HCT116 (cell line): Measurements from ENCODE around the gene IL10. TPM values are rescaled to one million over a fixed set of nuclear protein-coding genes. Genes with fewer than 3 reads are reported as not detected.

Experiments used
- ATAC-seq: fragments of 200-7000 bp; cut with Tn5 transposase; 2 replicates; pipeline ENCODE4 v1.9.1; 2020; ENCODE audit warnings: mild to moderate bottlenecking, moderate library complexity
- BruUV-seq: library from RNA; stranded (reverse); fragments of 400-500 nt; replicated peaks from 2 replicates; lab custom pipeline; 2021; lab: Mats Ljungman, UMichigan
- CTCF ChIA-PET: fragments of 300-600 bp; sonication (Branson Sonifier 250); formaldehyde crosslinking; loops from one replicate; lab custom pipeline; 2021; ENCODE audit warnings: antibody characterized with exemption; lab: Charles Lee
- POLR2A ChIA-PET: fragments of 300-600, 350-600 bp; sonication (Branson Sonifier 250); formaldehyde crosslinking; loops from one replicate; lab custom pipeline; 2021; ENCODE audit warnings: antibody characterized with exemption; lab: Charles Lee
- RAD21 ChIA-PET, 2 experiments: fragments of 300-600 bp; sonication (Branson Sonifier 250); formaldehyde crosslinking; loops; one replicate each; lab custom pipeline; 2023; ENCODE audit warnings: low total read pairs in 2 of 2; ENCODE audit not compliant: uncharacterized antibody in 2 of 2, unreplicated experiment in 2 of 2, low non-redundant PET in 1 of 2; lab: Charles Lee
- DNase-seq: peaks from one replicate; pipeline ENCODE4 v3.0.0-alpha.2; 2010; ENCODE audit warnings: low read depth, low spot score
- H2AFZ ChIP-seq: fragments of 200-600 bp; shearing (Covaris generic), sonication (generic); 2 replicates; pipeline ENCODE4 v1.6.1; 2017; ENCODE audit warnings: low read depth, mixed run types, mixed read lengths, antibody characterized with exemption, low read length; ENCODE audit not compliant: poor library complexity, severe bottlenecking
- H3K27ac ChIP-seq: 2 replicates; pipeline ENCODE4 v1.5.1; 2012; ENCODE audit warnings: low read depth, low read length
- H3K27me3 ChIP-seq: fragments of 200-600 bp; sonication (generic); 2 replicates; pipeline ENCODE4 v1.6.1; 2016; ENCODE audit warnings: mixed run types, low read length, mixed read lengths; ENCODE audit not compliant: insufficient read depth
- H3K36me3 ChIP-seq, 2 experiments: fragments of 200-500 bp in 1 of 2; fragments of 200-600 bp in 1 of 2; sonication (Bioruptor generic) in 1 of 2; sonication (generic) in 1 of 2; 2 replicates each; pipeline versions ENCODE4 v1.5.1 to v1.6.1; 2014 to 2016; ENCODE audit warnings: low read length in 2 of 2, inconsistent platforms in 1 of 2, mixed read lengths in 1 of 2, mixed run types in 1 of 2; ENCODE audit not compliant: insufficient read depth in 2 of 2, control insufficient read depth in 1 of 2
- H3K4me1 ChIP-seq, 2 experiments: fragments of 200-600 bp in 1 of 2; sonication (generic) in 1 of 2; 2 replicates each; pipeline versions ENCODE4 v1.5.1 to v1.6.1; 2012 to 2017; ENCODE audit warnings: low read length in 2 of 2, inconsistent platforms in 1 of 2, mild to moderate bottlenecking in 1 of 2, mixed read lengths in 1 of 2, mixed run types in 1 of 2, moderate library complexity in 1 of 2; ENCODE audit not compliant: insufficient read depth in 2 of 2, control insufficient read depth in 1 of 2
- H3K4me2 ChIP-seq: fragments of 200-600 bp; sonication (generic); 2 replicates; pipeline ENCODE4 v1.6.1; 2017; ENCODE audit warnings: mixed run types, low read length, mixed read lengths
- H3K4me3 ChIP-seq, 2 experiments: fragments of 200-600 bp in 1 of 2; sonication (generic) in 1 of 2; replicated peaks in 1 of 2; 2 replicates each; pipeline ENCODE4 v1.5.1; 2011 to 2016; ENCODE audit warnings: low read length in 2 of 2, control low read depth in 1 of 2, low read depth in 1 of 2, mild to moderate bottlenecking in 1 of 2, mixed read lengths in 1 of 2, mixed run types in 1 of 2
- H3K79me2 ChIP-seq: fragments of 200-600 bp; sonication (generic); 2 replicates; pipeline ENCODE4 v1.6.1; 2017; ENCODE audit warnings: mild to moderate bottlenecking, mixed run types, low read length, moderate library complexity, mixed read lengths; ENCODE audit not compliant: insufficient read depth
- H3K9ac ChIP-seq: fragments of 200-600 bp; sonication (generic); 2 replicates; pipeline ENCODE4 v1.6.1; 2016; ENCODE audit warnings: low read length, mixed read lengths
- H3K9me2 ChIP-seq: fragments of 200-600 bp; sonication (generic), shearing (Covaris generic); 2 replicates; pipeline ENCODE4 v1.6.1; 2017; ENCODE audit warnings: mixed run types, mild to moderate bottlenecking, moderate library complexity; ENCODE audit not compliant: insufficient read depth
- H3K9me3 ChIP-seq, 2 experiments: fragments of 200-500 bp in 1 of 2; fragments of 200-600 bp in 1 of 2; sonication (Bioruptor generic) in 1 of 2; sonication (generic) in 1 of 2; 2 replicates each; pipeline ENCODE4 v1.6.1; 2014 to 2017; ENCODE audit warnings: low read length in 2 of 2, mixed read lengths in 2 of 2, inconsistent platforms in 1 of 2, low read depth in 1 of 2, mild to moderate bottlenecking in 1 of 2, mixed run types in 1 of 2, moderate library complexity in 1 of 2; ENCODE audit not compliant: control insufficient read depth in 1 of 2, insufficient read depth in 1 of 2
- H4K20me1 ChIP-seq: fragments of 200-600 bp; sonication (generic), shearing (Covaris generic); 2 replicates; pipeline ENCODE4 v1.6.1; 2017; ENCODE audit warnings: mixed run types, mild to moderate bottlenecking, moderate library complexity; ENCODE audit not compliant: insufficient read depth
- CBX3 ChIP-seq: IDR thresholded peaks from 2 replicates; pipeline ENCODE4 v1.6.1; 2012; ENCODE audit warnings: low read depth
- CEBPB ChIP-seq: IDR thresholded peaks from 2 replicates; pipeline ENCODE4 v1.6.1; 2012; ENCODE audit warnings: low read depth
- ELF1 ChIP-seq: IDR thresholded peaks from 2 replicates; pipeline ENCODE4 v1.6.1; 2012; ENCODE audit warnings: low read depth, borderline replicate concordance
- EZH2 ChIP-seq: fragments of 200-600 bp; sonication (generic); IDR thresholded peaks from 2 replicates; pipeline ENCODE4 v1.6.1; 2017; ENCODE audit warnings: antibody characterized with exemption, mixed run types
- RAD21 ChIP-seq: IDR thresholded peaks from 2 replicates; pipeline ENCODE4 v1.6.1; 2012; ENCODE audit warnings: low read depth, mild to moderate bottlenecking
- ZNF274 ChIP-seq: fragments of 200-500 bp; sonication (Bioruptor generic); IDR thresholded peaks from 2 replicates; pipeline ENCODE4 v1.6.1; 2014; ENCODE audit warnings: mild to moderate bottlenecking, low read depth, low read length, inconsistent platforms
- intact Hi-C: fragments of 100-400 bp; cut with micrococcal nuclease; formaldehyde crosslinking; loops from 2 replicates; pipeline ENCODE4 v1.10.0; 2022
- total RNA-seq: library from RNA; stranded (reverse); gene quantifications from one replicate; pipeline ENCODE4 v1.2.1, GENCODE V29; 2021; ENCODE audit not compliant: unreplicated experiment
- TF ChIP-seq, protein P1 (sequence below), 3 experiments: fragments of 200-600 bp in 1 of 3; sonication (generic) in 1 of 3; IDR thresholded peaks in 2 of 3; conservative IDR thresholded peaks in 1 of 3; 2 replicates each; pipeline ENCODE4 v1.5.1; 2012 to 2017; ENCODE audit warnings: low read depth in 2 of 3, low read length in 2 of 3, antibody characterized with exemption in 1 of 3, borderline replicate concordance in 1 of 3, control low read depth in 1 of 3, mild to moderate bottlenecking in 1 of 3, mixed read lengths in 1 of 3, mixed run types in 1 of 3, moderate library complexity in 1 of 3; ENCODE audit not compliant: insufficient read depth in 1 of 3
- TF ChIP-seq, protein P2 (sequence below): IDR thresholded peaks from 2 replicates; pipeline ENCODE4 v1.6.1; 2012; ENCODE audit warnings: low read depth

The IL10 gene
- total RNA-seq, 1 experiment from 2014 or later, result not detected

DNA sequence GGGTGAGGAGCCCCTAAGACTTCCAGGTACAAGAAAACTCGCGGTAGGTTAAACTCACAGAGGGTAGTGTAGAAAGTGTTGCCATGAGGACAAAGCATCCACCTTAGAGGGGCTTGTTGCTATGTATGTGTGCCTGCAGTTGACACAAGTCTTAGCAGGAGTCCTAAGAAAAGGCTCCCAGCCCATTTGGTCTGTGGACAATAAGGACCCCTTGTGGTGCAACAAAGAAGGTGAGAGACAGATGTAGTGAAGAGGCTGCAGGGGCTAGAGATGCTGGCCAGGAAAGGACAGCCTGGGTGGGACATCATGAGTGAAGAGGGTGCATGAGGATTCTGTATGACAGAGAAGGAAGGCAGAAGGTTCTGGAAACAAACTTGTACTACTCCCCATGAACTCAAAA lies 36.3 kb upstream of the IL10 start:
- Histone ChIP-seq H3K9ac (no peak overlapping the region), H3K4me3 (no peak overlapping the region), H3K79me2 (no peaks in the 10 kb centered on the region), H3K27me3 (peaks cover 12% of the 10 kb centered on the region), H3K4me2 (no peak overlapping the region), H4K20me1 (no peaks in the 10 kb centered on the region), H3K4me1 (no peaks in the 10 kb centered on the region), H3K9me2 (no peaks in the 10 kb centered on the region), H3K9me3 (peaks cover 0 to 7% of the 10 kb centered on the region in 2 experiments; a peak in 1 of 4 replicates), H3K36me3 (no peaks in the 10 kb centered on the region), H2AFZ (no peak overlapping the region), H3K27ac (no peak overlapping the region)
- TF ChIP-seq, protein P1, sequence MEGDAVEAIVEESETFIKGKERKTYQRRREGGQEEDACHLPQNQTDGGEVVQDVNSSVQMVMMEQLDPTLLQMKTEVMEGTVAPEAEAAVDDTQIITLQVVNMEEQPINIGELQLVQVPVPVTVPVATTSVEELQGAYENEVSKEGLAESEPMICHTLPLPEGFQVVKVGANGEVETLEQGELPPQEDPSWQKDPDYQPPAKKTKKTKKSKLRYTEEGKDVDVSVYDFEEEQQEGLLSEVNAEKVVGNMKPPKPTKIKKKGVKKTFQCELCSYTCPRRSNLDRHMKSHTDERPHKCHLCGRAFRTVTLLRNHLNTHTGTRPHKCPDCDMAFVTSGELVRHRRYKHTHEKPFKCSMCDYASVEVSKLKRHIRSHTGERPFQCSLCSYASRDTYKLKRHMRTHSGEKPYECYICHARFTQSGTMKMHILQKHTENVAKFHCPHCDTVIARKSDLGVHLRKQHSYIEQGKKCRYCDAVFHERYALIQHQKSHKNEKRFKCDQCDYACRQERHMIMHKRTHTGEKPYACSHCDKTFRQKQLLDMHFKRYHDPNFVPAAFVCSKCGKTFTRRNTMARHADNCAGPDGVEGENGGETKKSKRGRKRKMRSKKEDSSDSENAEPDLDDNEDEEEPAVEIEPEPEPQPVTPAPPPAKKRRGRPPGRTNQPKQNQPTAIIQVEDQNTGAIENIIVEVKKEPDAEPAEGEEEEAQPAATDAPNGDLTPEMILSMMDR (IDR thresholded peaks at IDR 0.05 in 2 of 3, conservative IDR thresholded peaks at IDR 0.05 in 1 of 3; ENCODE audit: borderline replicate concordance in 1 of 3, insufficient read depth in 1 of 3, low read depth in 2 of 3, low read length in 2 of 3), result peak; percentile 24 to 44 (median 38); a peak in 5 of 6 replicates
- TF ChIP-seq CEBPB (no peak), RAD21 (peak; percentile 60)
- ChIA-PET CTCF (interaction anchor here (1.0 to 3.4 kb wide), 7 partner anchors 9 to 173 kb away, joined by 3 to 26 read pairs (median 13); no protein-coding TSS in a partner anchor), RAD21 (interaction anchor here (0.8 to 1.8 kb wide), 4 partner anchors 103 to 175 kb away, joined by 3 to 9 read pairs (median 6); no protein-coding TSS in a partner anchor), POLR2A (no interaction called here)
- ATAC-seq (peak; percentile 68), DNase-seq (no peak)
- intact Hi-C loops, result loop anchor here (5.0 kb wide), 1 partner anchor 104 kb away; no protein-coding TSS in a partner anchor
- no TSS peak for BruUV-seq

DNA sequence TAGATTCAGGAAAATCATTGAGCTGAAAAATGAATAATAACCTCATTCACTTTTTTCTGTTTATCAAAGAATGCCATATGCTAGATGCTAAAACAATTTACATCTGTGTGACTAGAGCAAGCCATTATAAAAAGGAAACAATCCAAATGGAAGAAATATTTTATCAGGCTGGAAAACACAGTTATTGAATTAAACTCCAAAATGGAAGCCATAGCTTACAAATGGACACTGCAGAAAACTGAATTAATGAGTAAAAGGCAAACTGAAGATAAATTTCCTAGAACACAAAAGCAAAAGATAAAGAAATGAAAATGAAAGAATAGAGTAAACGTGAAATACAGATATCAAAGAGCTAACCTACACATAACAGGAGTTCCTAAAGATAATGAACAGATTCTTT lies 33.1 kb upstream of the IL10 start:
- Histone ChIP-seq H3K9me3 (no peaks in the 10 kb centered on the region), H3K79me2 (no peaks in the 10 kb centered on the region), H3K9ac (no peak overlapping the region), H3K27me3 (peaks cover 12% of the 10 kb centered on the region), H3K4me2 (no peak overlapping the region), H3K27ac (no peak overlapping the region), H3K36me3 (no peaks in the 10 kb centered on the region), H4K20me1 (no peaks in the 10 kb centered on the region), H3K4me3 (no peak overlapping the region), H2AFZ (no peak overlapping the region), H3K9me2 (no peaks in the 10 kb centered on the region), H3K4me1 (no peaks in the 10 kb centered on the region)
- intact Hi-C loops, result loop anchor here (5.0 kb wide), 1 partner anchor 107 kb away; no protein-coding TSS in a partner anchor
- RAD21 ChIA-PET, result no interaction called here
- BruUV-seq, result no TSS peak
- ATAC-seq, result no peak
- no peak for DNase-seq
- TF ChIP-seq CBX3, result no peak
- no peak for TF ChIP-seq ZNF274
- TF ChIP-seq EZH2, result no peak
- TF ChIP-seq, protein P1 (IDR thresholded peaks at IDR 0.05 in 2 of 3, conservative IDR thresholded peaks at IDR 0.05 in 1 of 3; ENCODE audit: borderline replicate concordance in 1 of 3, insufficient read depth in 1 of 3, low read depth in 2 of 3, low read length in 2 of 3), result no peak
- no peak for TF ChIP-seq ELF1
- TF ChIP-seq, protein P2, sequence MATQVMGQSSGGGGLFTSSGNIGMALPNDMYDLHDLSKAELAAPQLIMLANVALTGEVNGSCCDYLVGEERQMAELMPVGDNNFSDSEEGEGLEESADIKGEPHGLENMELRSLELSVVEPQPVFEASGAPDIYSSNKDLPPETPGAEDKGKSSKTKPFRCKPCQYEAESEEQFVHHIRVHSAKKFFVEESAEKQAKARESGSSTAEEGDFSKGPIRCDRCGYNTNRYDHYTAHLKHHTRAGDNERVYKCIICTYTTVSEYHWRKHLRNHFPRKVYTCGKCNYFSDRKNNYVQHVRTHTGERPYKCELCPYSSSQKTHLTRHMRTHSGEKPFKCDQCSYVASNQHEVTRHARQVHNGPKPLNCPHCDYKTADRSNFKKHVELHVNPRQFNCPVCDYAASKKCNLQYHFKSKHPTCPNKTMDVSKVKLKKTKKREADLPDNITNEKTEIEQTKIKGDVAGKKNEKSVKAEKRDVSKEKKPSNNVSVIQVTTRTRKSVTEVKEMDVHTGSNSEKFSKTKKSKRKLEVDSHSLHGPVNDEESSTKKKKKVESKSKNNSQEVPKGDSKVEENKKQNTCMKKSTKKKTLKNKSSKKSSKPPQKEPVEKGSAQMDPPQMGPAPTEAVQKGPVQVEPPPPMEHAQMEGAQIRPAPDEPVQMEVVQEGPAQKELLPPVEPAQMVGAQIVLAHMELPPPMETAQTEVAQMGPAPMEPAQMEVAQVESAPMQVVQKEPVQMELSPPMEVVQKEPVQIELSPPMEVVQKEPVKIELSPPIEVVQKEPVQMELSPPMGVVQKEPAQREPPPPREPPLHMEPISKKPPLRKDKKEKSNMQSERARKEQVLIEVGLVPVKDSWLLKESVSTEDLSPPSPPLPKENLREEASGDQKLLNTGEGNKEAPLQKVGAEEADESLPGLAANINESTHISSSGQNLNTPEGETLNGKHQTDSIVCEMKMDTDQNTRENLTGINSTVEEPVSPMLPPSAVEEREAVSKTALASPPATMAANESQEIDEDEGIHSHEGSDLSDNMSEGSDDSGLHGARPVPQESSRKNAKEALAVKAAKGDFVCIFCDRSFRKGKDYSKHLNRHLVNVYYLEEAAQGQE, result no peak
- POLR2A ChIA-PET, result no interaction called here
- CTCF ChIA-PET, result interaction anchor here (1.8 kb wide), 1 partner anchor 107 kb away, joined by 8 read pairs; no protein-coding TSS in a partner anchor
